Mesothelial cell of epicardium (in vitro differentiated cells): Measurements from ENCODE around the gene TMEM140. TPM values are rescaled to one million over a fixed set of nuclear protein-coding genes. Genes with fewer than 3 reads are reported as not detected.
"Not testable (repeated sequence)": the region's sequence is repeated elsewhere in the genome, so short reads cannot be mapped to it uniquely, and the experiment has no call there.

Source experiments
- DNase-seq, 2 experiments: peaks; one replicate each; pipeline ENCODE4 v3.0.0; 2021; ENCODE audit warnings: low spot score in 2 of 2; ENCODE audit not compliant: unreplicated experiment in 2 of 2
- H3K27ac Mint-ChIP-seq: 2 replicates; pipeline ENCODE4 v1.8.0; 2021; ENCODE audit warnings: mixed read lengths
- H3K27me3 Mint-ChIP-seq: 2 replicates; pipeline ENCODE4 v1.8.0; 2021; ENCODE audit warnings: low read depth, mixed read lengths
- H3K36me3 Mint-ChIP-seq: 2 replicates; pipeline ENCODE4 v1.8.0; 2021; ENCODE audit warnings: mixed read lengths
- H3K4me1 Mint-ChIP-seq: 2 replicates; pipeline ENCODE4 v1.8.0; 2021; ENCODE audit warnings: mixed read lengths
- H3K4me3 Mint-ChIP-seq: 2 replicates; pipeline ENCODE4 v1.8.0; 2021; ENCODE audit warnings: mild to moderate bottlenecking, moderate library complexity, mixed read lengths
- H3K9me3 Mint-ChIP-seq: 2 replicates; pipeline ENCODE4 v1.8.0; 2021; ENCODE audit warnings: mixed read lengths
- CTCF ChIP-seq: fragments of 200-600 bp; sonication (generic); IDR thresholded peaks from one replicate; pipeline ENCODE4 v1.5.0; 2021; ENCODE audit warnings: antibody characterized with exemption; ENCODE audit not compliant: unreplicated experiment
- total RNA-seq: library from RNA; stranded (reverse); gene quantifications from 3 replicates; pipeline ENCODE4 v1.2.1, GENCODE V29; 2021

Gene TMEM140
- total RNA-seq, 1 donor from 2014 or later, result 0.40 TPM

GRCh38 chr7:135170998-135171481 lies 23.2 kb downstream of the TMEM140 start:
- not testable (repeated sequence) for H3K27me3 Mint-ChIP-seq, H3K9me3 Mint-ChIP-seq
- H3K4me3 Mint-ChIP-seq, result peak overlapping the region; percentile 80
- peak overlapping the region; percentile 99 for H3K27ac Mint-ChIP-seq
- H3K36me3 Mint-ChIP-seq, result peaks cover 17% of the 10 kb centered on the region
- peak in 1 of 2 experiments; percentile 34 for DNase-seq
- TF ChIP-seq CTCF, result peak; percentile 7
- peaks cover 40% of the 10 kb centered on the region for H3K4me1 Mint-ChIP-seq

- H3K9me3 Mint-ChIP-seq, H3K27me3 Mint-ChIP-seq: not testable (repeated sequence)
- H3K4me3 Mint-ChIP-seq, result peak overlapping the region; percentile 80
- peaks cover 40% of the 10 kb centered on the region for H3K4me1 Mint-ChIP-seq
- DNase-seq, result peak in 1 of 2 experiments; percentile 67
- H3K27ac Mint-ChIP-seq, result peak overlapping the region; percentile 99
- peaks cover 18% of the 10 kb centered on the region for H3K36me3 Mint-ChIP-seq
Measured at GRCh38 chr7:135171581-135172291, 23.9 kb downstream of the TMEM140 start.

- not testable (repeated sequence) for DNase-seq
Measured at GRCh38 chr7:135173916-135174315, 26.0 kb downstream of the TMEM140 start.

GRCh38 chr7:135174941-135175340 lies 27.1 kb downstream of the TMEM140 start:
- DNase-seq, result peak in 1 of 2 experiments; percentile 16
- H3K27me3 Mint-ChIP-seq, result no peaks in the 10 kb centered on the region
- peaks cover 18% of the 10 kb centered on the region for H3K4me1 Mint-ChIP-seq
- H3K36me3 Mint-ChIP-seq, result peaks cover 18% of the 10 kb centered on the region
- H3K4me3 Mint-ChIP-seq, result no peak overlapping the region
- no peak overlapping the region for H3K27ac Mint-ChIP-seq
- TF ChIP-seq CTCF, result no peak
- H3K9me3 Mint-ChIP-seq, result peaks cover 20% of the 10 kb centered on the region

More at GRCh38 chr7:135173916-135174315, 26.0 kb downstream of the TMEM140 start:
- H3K9me3 Mint-ChIP-seq, result peaks cover 11% of the 10 kb centered on the region
- not testable (repeated sequence) for H3K27me3 Mint-ChIP-seq, H3K36me3 Mint-ChIP-seq, H3K27ac Mint-ChIP-seq, H3K4me3 Mint-ChIP-seq
- peaks cover 28% of the 10 kb centered on the region for H3K4me1 Mint-ChIP-seq

GRCh38 chr7:135175931-135176330 lies 28.1 kb downstream of the TMEM140 start:
- H3K9me3 Mint-ChIP-seq, result peaks cover 29% of the 10 kb centered on the region
- H3K27me3 Mint-ChIP-seq, result no peaks in the 10 kb centered on the region
- H3K27ac Mint-ChIP-seq, result no peak overlapping the region
- no peak for TF ChIP-seq CTCF
- peaks cover 15% of the 10 kb centered on the region for H3K4me1 Mint-ChIP-seq
- peaks cover 27% of the 10 kb centered on the region for H3K36me3 Mint-ChIP-seq
- H3K4me3 Mint-ChIP-seq, result no peak overlapping the region
- DNase-seq, result peak in 1 of 2 experiments; percentile 13

- H3K4me3 Mint-ChIP-seq, result no peak overlapping the region
- H3K27ac Mint-ChIP-seq, result no peak overlapping the region
- H3K27me3 Mint-ChIP-seq, result no peaks in the 10 kb centered on the region
- peaks cover 39% of the 10 kb centered on the region for H3K9me3 Mint-ChIP-seq
- peaks cover 5% of the 10 kb centered on the region for H3K4me1 Mint-ChIP-seq
- H3K36me3 Mint-ChIP-seq, result peaks cover 38% of the 10 kb centered on the region
- DNase-seq, result peak in 1 of 2 experiments; percentile 9
- TF ChIP-seq CTCF, result no peak
Measured at GRCh38 chr7:135177028-135177696, 29.3 kb downstream of the TMEM140 start.
